ENCODE results near the gene TMEM109. TPM values are rescaled to one million over a fixed set of nuclear protein-coding genes. Genes with fewer than 3 reads are reported as not detected.

Gene TMEM109
- total and polyA plus RNA-seq, 2 of the 8 experiments (the other 6 are each of a cell fraction or from before 2014, with no cell fraction given): 27.3 to 30.3 TPM

DNA sequence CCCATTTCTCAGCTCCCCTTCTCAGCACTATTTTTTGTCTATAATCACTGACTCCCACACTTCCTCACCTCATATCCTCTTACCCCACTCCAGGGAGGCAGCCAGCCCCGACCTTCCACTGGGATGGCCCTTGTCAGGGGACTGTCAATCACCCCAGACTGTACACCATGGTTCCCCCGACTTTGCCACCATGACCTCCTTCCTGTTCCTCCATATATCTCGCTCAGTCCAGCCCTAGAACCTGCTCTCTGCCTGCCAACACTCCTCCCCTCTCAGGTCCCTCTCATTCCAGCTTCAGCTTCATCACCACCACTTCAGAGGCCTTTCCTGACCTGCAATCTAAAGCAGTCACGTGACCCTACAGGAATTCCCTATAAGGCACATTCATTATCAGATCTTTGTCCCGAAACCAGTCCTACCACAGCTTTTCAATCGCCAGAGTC is 24.1 kb upstream of the TMEM109 start:
- Histone ChIP-seq H3K27ac (ENCODE audit: low read depth, low read length) (no peak overlapping the region), H2BK5ac (ENCODE audit: low read depth, low read length) (no peak overlapping the region), H2BK12ac (ENCODE audit: low read depth, low read length) (no peak overlapping the region), H4K5ac (ENCODE audit: insufficient read length, low read depth, low read length) (no peak overlapping the region), H2BK15ac (ENCODE audit: low read length) (no peak overlapping the region), H3K23me2 (ENCODE audit: low read depth, low read length) (no peaks in the 10 kb centered on the region), H3K27me3 (replicated peaks in 1 of 4; ENCODE audit: control insufficient read depth in 3 of 4, extremely low read depth in 1 of 4, insufficient read depth in 3 of 4, low read length in 3 of 4) (no peaks in the 10 kb centered on the region), H2BK20ac (ENCODE audit: low read length) (no peak overlapping the region), H3K4me1 (replicated peaks in 1 of 4; ENCODE audit: control insufficient read depth in 3 of 4, insufficient read depth in 4 of 4, low read length in 3 of 4) (no peaks in the 10 kb centered on the region), H4K20me1 (replicated peaks in 1 of 2; ENCODE audit: control insufficient read depth in 1 of 2, insufficient read depth in 2 of 2, low read length in 2 of 2) (peaks cover 0 to 7% of the 10 kb centered on the region in 2 experiments), H3K4me2 (ENCODE audit: insufficient read depth in 1 of 2, low read depth in 2 of 2, low read length in 2 of 2) (no peak overlapping the region), H3K14ac (ENCODE audit: insufficient read length) (no peak overlapping the region), H3K79me2 (ENCODE audit: control insufficient read depth in 1 of 2, insufficient read depth in 2 of 2, low read length in 2 of 2) (no peaks in the 10 kb centered on the region), H3K4me3 (ENCODE audit: extremely low read depth in 1 of 4, insufficient read depth in 2 of 4, low read depth in 3 of 4, low read length in 4 of 4) (no peak overlapping the region), H2AK5ac (ENCODE audit: low read depth, low read length) (no peak overlapping the region), H3K56ac (replicated peaks; ENCODE audit: insufficient read length, low read depth, low read length) (no peak overlapping the region), H2AFZ (ENCODE audit: low read length) (no peak overlapping the region), H2BK120ac (replicated peaks; ENCODE audit: low read depth, low read length) (no peak overlapping the region), H4K8ac (ENCODE audit: extremely low read depth, insufficient read depth, low read length) (no peak overlapping the region), H3K9me3 (ENCODE audit: insufficient read depth in 2 of 2, low read depth in 1 of 2, low read length in 1 of 2) (no peaks in the 10 kb centered on the region), H3K4ac (replicated peaks; ENCODE audit: insufficient read length, low read depth, low read length) (no peak overlapping the region), H4K91ac (replicated peaks; ENCODE audit: insufficient read length, low read length) (no peak overlapping the region), H3K36me3 (ENCODE audit: control insufficient read depth in 2 of 4, insufficient read depth in 4 of 4, low read length in 3 of 4) (peaks cover 5 to 30% (median 17%) of the 10 kb centered on the region in 4 experiments), H3K18ac (ENCODE audit: extremely low read depth, low read length) (no peak overlapping the region), H3K79me1 (ENCODE audit: low read depth, low read length) (no peaks in the 10 kb centered on the region; the same call in 1 of the 2 replicates), H3K9ac (replicated peaks in 1 of 4; ENCODE audit: extremely low read depth in 1 of 4, low read depth in 3 of 4, low read length in 3 of 4) (no peak overlapping the region; a peak in 1 of 7 replicates), H3K23ac (ENCODE audit: insufficient read length) (no peak overlapping the region)
- DNase-seq (ENCODE audit: low read depth in 1 of 2, low spot score in 2 of 2) (no peak), FAIRE-seq (no peak)
- ChIA-PET POLR2A (ENCODE audit: partially characterized antibody) (interaction anchor here (0.6 to 3.9 kb wide), 12 partner anchors 9 to 228 kb away, joined by 3 to 18 read pairs (median 4); partner anchors contain the start of genes CCDC86, PRPF19 and TMEM109), CTCF (ENCODE audit: partially characterized antibody) (interaction anchor here (1.0 to 23.0 kb wide), 9 partner anchors 8 to 127 kb away, joined by 3 to 522 read pairs (median 16); partner anchors contain the start of gene PRPF19)
- WGBS, 2 experiments (ENCODE audit: extremely low coverage in 1 of 2, insufficient coverage in 1 of 2, insufficient read length in 1 of 2, insufficient replicate concordance in 2 of 2, low coverage in 1 of 2, low lambda C conversion rate in 2 of 2, missing lambda C conversion rate in 1 of 2): 73% methylated on average over 6 of the region's 6 CpGs; no CpG with 5 or more reads in 1 of the 2 experiments
